Esophagus (tissue), 2 donors: ENCODE data around the gene CDC42SE2. TPM values are rescaled to one million over a fixed set of nuclear protein-coding genes. Genes with fewer than 3 reads are reported as not detected.
"Not testable (repeated sequence)": the region's sequence is repeated elsewhere in the genome, so short reads cannot be mapped to it uniquely, and the experiment has no call there.

Source experiments
- H3K27ac ChIP-seq, 2 donors: one replicate each; pipeline ENCODE4 v1.5.1; 2013; ENCODE audit warnings: low read depth in 2 of 2, mild to moderate bottlenecking in 2 of 2, inconsistent platforms in 1 of 2, low read length in 1 of 2, moderate library complexity in 1 of 2
- H3K27me3 ChIP-seq, 2 donors: one replicate each; pipeline ENCODE4 v1.6.1; 2013; ENCODE audit warnings: low read length in 2 of 2, control low read depth in 1 of 2, mild to moderate bottlenecking in 1 of 2; ENCODE audit not compliant: insufficient read depth in 2 of 2, control insufficient read depth in 1 of 2
- H3K36me3 ChIP-seq, 2 donors: one replicate each; pipeline ENCODE4 v1.6.1; 2013; ENCODE audit warnings: low read length in 1 of 2; ENCODE audit not compliant: control insufficient read depth in 2 of 2, insufficient read depth in 2 of 2
- H3K4me1 ChIP-seq, 2 donors: one replicate each; pipeline ENCODE4 v1.6.1; 2013; ENCODE audit warnings: low read length in 1 of 2; ENCODE audit not compliant: control insufficient read depth in 2 of 2, insufficient read depth in 2 of 2
- H3K4me3 ChIP-seq, 2 donors: one replicate each; pipeline ENCODE4 v1.5.1; 2013; ENCODE audit warnings: low read length in 2 of 2, mild to moderate bottlenecking in 2 of 2, low read depth in 1 of 2, moderate library complexity in 1 of 2
- H3K9me3 ChIP-seq, 2 donors: one replicate each; pipeline ENCODE4 v1.6.1; 2013; ENCODE audit warnings: mild to moderate bottlenecking in 2 of 2, low read depth in 1 of 2, low read length in 1 of 2, moderate library complexity in 1 of 2; ENCODE audit not compliant: control insufficient read depth in 2 of 2, insufficient read depth in 1 of 2
- WGBS, 2 donors: extraction: QIAGEN DNeasy Blood & Tissue Kit; methylation state at CpG; one replicate each; pipeline ENCODE4 v1.1.7; 2013; 5-methylcytosine and 5-hydroxymethylcytosine counted together
- polyA plus RNA-seq, 2 donors: library from polyadenylated mRNA; stranded (reverse); fragments of 200-250 nt; gene quantifications; one replicate each; pipeline ENCODE4 v1.2.3, GENCODE V29; 2013
- donor health status: healthy with polysubstance abuse.
- donor health status: Bipolar disorder and iron deficiency.

CDC42SE2 gene
- polyA plus RNA-seq, 2 donors, result 5.1 to 7.3 TPM

GRCh38 chr5:131323378-131323777, 59.5 kb downstream of the CDC42SE2 start:
- H3K36me3 ChIP-seq, result peaks cover 0 to 2% of the 10 kb centered on the region in 2 donors
- no peaks in the 10 kb centered on the region for H3K27me3 ChIP-seq
- no peak overlapping the region for H3K27ac ChIP-seq
- no peaks in the 10 kb centered on the region for H3K9me3 ChIP-seq
- H3K4me3 ChIP-seq, result no peak overlapping the region
- H3K4me1 ChIP-seq, result no peaks in the 10 kb centered on the region

- no peak overlapping the region for H3K4me3 ChIP-seq
- WGBS, 2 donors, result 26 to 28% methylated on average over 1 of the region's 1 CpG
- H3K27me3 ChIP-seq, result no peaks in the 10 kb centered on the region
- H3K4me1 ChIP-seq, result peaks cover 0 to 4% of the 10 kb centered on the region in 2 donors
- H3K9me3 ChIP-seq, result no peaks in the 10 kb centered on the region
- H3K27ac ChIP-seq, result no peak overlapping the region
- H3K36me3 ChIP-seq, result no peaks in the 10 kb centered on the region
Measured at GRCh38 chr5:131324303-131324702, 60.5 kb downstream of the CDC42SE2 start.

GRCh38 chr5:131328536-131329285, 64.9 kb downstream of the CDC42SE2 start:
- H3K36me3 ChIP-seq, result no peaks in the 10 kb centered on the region
- no peaks in the 10 kb centered on the region for H3K27me3 ChIP-seq
- peaks cover 0 to 4% of the 10 kb centered on the region in 2 donors for H3K4me1 ChIP-seq
- 72% methylated on average over 3 of the region's 3 CpGs for WGBS, 2 donors
- no peak overlapping the region for H3K27ac ChIP-seq
- no peak overlapping the region for H3K4me3 ChIP-seq
- H3K9me3 ChIP-seq, result no peaks in the 10 kb centered on the region

- H3K4me1 ChIP-seq, result peaks cover 0 to 4% of the 10 kb centered on the region in 2 donors
- H3K9me3 ChIP-seq, result no peaks in the 10 kb centered on the region
- 81 to 84% methylated on average over 2 of the region's 2 CpGs for WGBS, 2 donors
- no peaks in the 10 kb centered on the region for H3K36me3 ChIP-seq
- H3K27me3 ChIP-seq, result no peaks in the 10 kb centered on the region
- H3K4me3 ChIP-seq, result no peak overlapping the region
- no peak overlapping the region for H3K27ac ChIP-seq
Measured at GRCh38 chr5:131329286-131329560, 65.4 kb downstream of the CDC42SE2 start.

GRCh38 chr5:131330031-131330430, 66.2 kb downstream of the CDC42SE2 start:
- Histone ChIP-seq H3K27ac (no peak overlapping the region), H3K9me3 (no peaks in the 10 kb centered on the region), H3K36me3 (no peaks in the 10 kb centered on the region), H3K4me3 (no peak overlapping the region), H3K27me3 (no peaks in the 10 kb centered on the region), H3K4me1 (peaks cover 0 to 4% of the 10 kb centered on the region in 2 donors)
- 92% methylated on average over 5 of the region's 5 CpGs for WGBS, 2 donors

- H3K4me3 ChIP-seq, H3K27ac ChIP-seq, H3K4me1 ChIP-seq, H3K27me3 ChIP-seq, H3K9me3 ChIP-seq, H3K36me3 ChIP-seq: not testable (repeated sequence)
- 94 to 96% methylated on average over 4 of the region's 4 CpGs for WGBS, 2 donors
Measured at GRCh38 chr5:131335756-131336155, 71.9 kb downstream of the CDC42SE2 start.

- not testable (repeated sequence) for H3K9me3 ChIP-seq, H3K27me3 ChIP-seq, H3K4me3 ChIP-seq, H3K4me1 ChIP-seq, H3K36me3 ChIP-seq, H3K27ac ChIP-seq
- 89 to 91% methylated on average over 12 of the region's 12 CpGs for WGBS, 2 donors
Measured at GRCh38 chr5:131336801-131337200, 72.9 kb downstream of the CDC42SE2 start.

GRCh38 chr5:131337240-131338050, 73.6 kb downstream of the CDC42SE2 start:
- H3K9me3 ChIP-seq, H3K4me3 ChIP-seq, H3K36me3 ChIP-seq, H3K4me1 ChIP-seq, H3K27ac ChIP-seq, H3K27me3 ChIP-seq: not testable (repeated sequence)
- WGBS, 2 donors, result 96 to 97% methylated on average over 27 of the region's 27 CpGs

- Histone ChIP-seq H3K9me3 (no peaks in the 10 kb centered on the region), H3K27me3 (no peaks in the 10 kb centered on the region), H3K36me3 (no peaks in the 10 kb centered on the region), H3K27ac (no peak overlapping the region), H3K4me3 (no peak overlapping the region), H3K4me1 (no peaks in the 10 kb centered on the region)
- WGBS, 2 donors, result 97 to 100% methylated on average over 4 of the region's 4 CpGs
Measured at GRCh38 chr5:131338051-131338453, 74.2 kb downstream of the CDC42SE2 start.

- H3K9me3 ChIP-seq, H3K27ac ChIP-seq, H3K4me1 ChIP-seq, H3K36me3 ChIP-seq, H3K4me3 ChIP-seq, H3K27me3 ChIP-seq: not testable (repeated sequence)
- 90 to 92% methylated on average over 9 of the region's 9 CpGs for WGBS, 2 donors
Measured at GRCh38 chr5:131344288-131344687, 80.4 kb downstream of the CDC42SE2 start.
